ENCODE measurements around the gene FAM98C.
A peak's percentile ranks its signal among the peaks of the same experiment; 100 is the strongest.

Gene FAM98C

GRCh38 chr19:38377052-38377451, 25.8 kb upstream of the FAM98C start:
- DNase-seq (ENCODE audit: low read depth in 4 of 4, low spot score in 1 of 4), result no peak

- no peak for DNase-seq (ENCODE audit: low read depth in 4 of 4, low spot score in 1 of 4)
Observed at GRCh38 chr19:38378866-38379265, 24.0 kb upstream of the FAM98C start.

GRCh38 chr19:38381138-38381537, 21.8 kb upstream of the FAM98C start:
- DNase-seq (ENCODE audit: low read depth in 4 of 4, low spot score in 1 of 4), result no peak

GRCh38 chr19:38383184-38383583, 19.7 kb upstream of the FAM98C start:
- DNase-seq (ENCODE audit: low read depth in 4 of 4, low spot score in 1 of 4), result no peak

GRCh38 chr19:38383743-38384142, 19.1 kb upstream of the FAM98C start:
- DNase-seq (ENCODE audit: low read depth in 4 of 4, low spot score in 1 of 4), result no peak

- DNase-seq (ENCODE audit: low read depth in 4 of 4, low spot score in 1 of 4), result no peak
Observed at GRCh38 chr19:38384209-38385027, 18.5 kb upstream of the FAM98C start.

GRCh38 chr19:38385057-38385803, 17.7 kb upstream of the FAM98C start:
- DNase-seq (ENCODE audit: low read depth in 4 of 4, low spot score in 1 of 4), result no peak

- no peak for DNase-seq (ENCODE audit: low read depth in 4 of 4, low spot score in 1 of 4)
Observed at GRCh38 chr19:38385804-38386257, 17.1 kb upstream of the FAM98C start.

- no peak for DNase-seq (ENCODE audit: low read depth in 4 of 4, low spot score in 1 of 4)
Observed at GRCh38 chr19:38386300-38386970, 16.5 kb upstream of the FAM98C start.

- no peak for DNase-seq (ENCODE audit: low read depth in 4 of 4, low spot score in 1 of 4)
Observed at GRCh38 chr19:38386971-38387549, 15.8 kb upstream of the FAM98C start.

- DNase-seq (ENCODE audit: low read depth in 4 of 4, low spot score in 1 of 4), result peak; percentile 65 to 71 (median 68)
Observed at GRCh38 chr19:38387550-38388348, 15.1 kb upstream of the FAM98C start, which contains the start of gene GGN. TSS of gene GGN (minus strand) at chr19:38388034. CDS start at chr19:38387261, 773 bp downstream.

GRCh38 chr19:38388349-38389100, 14.4 kb upstream of the FAM98C start, which contains the start of gene SPRED3:
TSS of gene SPRED3 (plus strand) at chr19:38388697. CDS start at chr19:38390303, 1,606 bp downstream.
- DNase-seq (ENCODE audit: low read depth in 4 of 4, low spot score in 1 of 4), result no peak

- DNase-seq (ENCODE audit: low read depth in 4 of 4, low spot score in 1 of 4), result no peak
Observed at GRCh38 chr19:38389101-38389925, 13.6 kb upstream of the FAM98C start.

GRCh38 chr19:38389957-38390924, 12.7 kb upstream of the FAM98C start:
- DNase-seq (ENCODE audit: low read depth in 4 of 4, low spot score in 1 of 4), result no peak

GRCh38 chr19:38391911-38392464, 10.9 kb upstream of the FAM98C start:
- DNase-seq (ENCODE audit: low read depth in 4 of 4, low spot score in 1 of 4), result no peak

GRCh38 chr19:38392707-38393308, 10.1 kb upstream of the FAM98C start:
- no peak for DNase-seq (ENCODE audit: low read depth in 4 of 4, low spot score in 1 of 4)

- peak; percentile 40 to 75 (median 58) for DNase-seq (ENCODE audit: low read depth in 4 of 4, low spot score in 1 of 4)
Observed at GRCh38 chr19:38394488-38394887, 8.4 kb upstream of the FAM98C start.
